ENCODE results near the gene KCTD4.

DNA sequence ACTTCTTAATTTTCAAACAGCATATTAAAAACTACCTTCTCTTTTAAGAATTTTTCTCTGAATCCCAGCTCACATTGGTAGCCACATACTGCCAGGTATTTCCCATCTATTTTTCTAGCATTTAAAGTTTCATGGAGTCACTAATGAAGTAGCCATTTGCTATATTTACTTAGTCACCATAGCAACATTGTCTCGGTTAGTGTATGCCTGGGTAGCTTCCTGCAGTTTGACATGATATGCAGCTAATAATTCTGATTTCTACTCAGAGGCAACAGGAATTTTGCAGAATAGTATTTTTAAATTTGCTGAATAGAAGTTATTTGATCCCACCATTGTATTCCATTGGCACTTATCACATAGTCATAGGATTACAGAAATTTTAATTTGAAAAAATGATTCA lies 30.9 kb upstream of the KCTD4 start:
- TF ChIP-seq POLR2A (IDR thresholded peaks at IDR 0.05; ENCODE audit: low read depth, low read length) (no peak), TAF1 (IDR thresholded peaks at IDR 0.05; ENCODE audit: borderline replicate concordance, low read depth, low read length) (no peak), POLR2AphosphoS5 (IDR thresholded peaks at IDR 0.05; ENCODE audit: low read depth, low read length) (no peak)
